GM12878 (cell line): Measurements from ENCODE around the gene BCL2L12. TPM values are rescaled to one million over a fixed set of nuclear protein-coding genes. Genes with fewer than 3 reads are reported as not detected.

Experiments used
- BACH1 ChIP-seq: fragments of 450-650 bp; IDR thresholded peaks from 2 replicates; pipeline ENCODE4 v1.6.1; 2017; ENCODE audit warnings: mild to moderate bottlenecking, borderline replicate concordance
- BHLHE40 ChIP-seq, 2 experiments: fragments of 450-650 bp in 1 of 2; IDR thresholded peaks; 2 replicates each; pipeline ENCODE4 v1.6.1; 2011 to 2017; ENCODE audit warnings: low read depth in 2 of 2, borderline replicate concordance in 1 of 2, improper control_type of control experiment in 1 of 2, low read length in 1 of 2, mild to moderate bottlenecking in 1 of 2
- ESRRA ChIP-seq: IDR thresholded peaks from 2 replicates; pipeline ENCODE4 v1.6.1; 2012; ENCODE audit warnings: mild to moderate bottlenecking, low read length, improper control_type of control experiment
- ETV6 ChIP-seq, 2 experiments: fragments of 450-650 bp in 1 of 2; IDR thresholded peaks in 1 of 2; conservative IDR thresholded peaks in 1 of 2; 2 replicates each; pipeline ENCODE4 v1.6.1; 2014; ENCODE audit warnings: antibody characterized with exemption in 1 of 2, borderline replicate concordance in 1 of 2, low read depth in 1 of 2, mild to moderate bottlenecking in 1 of 2, moderate library complexity in 1 of 2
- HDAC6 ChIP-seq: fragments of 200-600 bp; sonication (generic); IDR thresholded peaks from one replicate; pipeline ENCODE4 v1.8.0; 2017; ENCODE audit warnings: antibody characterized with exemption; ENCODE audit not compliant: unreplicated experiment
- HDGF ChIP-seq: fragments of 450-650 bp; IDR thresholded peaks from 2 replicates; pipeline ENCODE4 v1.6.1; 2016; ENCODE audit warnings: antibody characterized with exemption
- IRF4 ChIP-seq: IDR thresholded peaks from 2 replicates; pipeline ENCODE4 v1.6.1; 2011; ENCODE audit warnings: low read depth, low read length
- KAT2A ChIP-seq: conservative IDR thresholded peaks from 2 replicates; pipeline ENCODE4 v1.6.1; 2011; ENCODE audit warnings: low read depth, low read length; ENCODE audit not compliant: control insufficient read depth
- KLF5 ChIP-seq: fragments of 450-650 bp; IDR thresholded peaks from 2 replicates; pipeline ENCODE4 v1.6.1; 2014; ENCODE audit warnings: mild to moderate bottlenecking; ENCODE audit not compliant: partially characterized antibody
- LARP7 ChIP-seq: fragments of 450-650 bp; IDR thresholded peaks from 2 replicates; pipeline ENCODE4 v1.6.1; 2017; ENCODE audit warnings: mild to moderate bottlenecking
- NRF1 ChIP-seq: conservative IDR thresholded peaks from 2 replicates; pipeline ENCODE4 v1.6.1; 2011; ENCODE audit warnings: mild to moderate bottlenecking, low read depth, low read length, improper control_type of control experiment
- POLR2AphosphoS5 ChIP-seq: IDR thresholded peaks from 2 replicates; pipeline ENCODE4 v1.6.1; 2011; ENCODE audit warnings: mild to moderate bottlenecking, low read length, inconsistent platforms
- RFX5 ChIP-seq: IDR thresholded peaks from 2 replicates; pipeline ENCODE4 v1.6.1; 2011; ENCODE audit warnings: low read depth, low read length, improper control_type of control experiment
- SMAD1 ChIP-seq: fragments of 450-650 bp; IDR thresholded peaks from 2 replicates; pipeline ENCODE4 v1.6.1; 2018; ENCODE audit warnings: mild to moderate bottlenecking, low read depth; ENCODE audit not compliant: partially characterized antibody
- SREBF1 ChIP-seq: IDR thresholded peaks from 2 replicates; pipeline ENCODE4 v1.6.1; 2012; ENCODE audit warnings: mild to moderate bottlenecking, low read length
- TARDBP ChIP-seq: IDR thresholded peaks from 2 replicates; pipeline ENCODE4 v1.6.1; 2016; ENCODE audit warnings: borderline replicate concordance
- TBL1XR1 ChIP-seq: IDR thresholded peaks from 2 replicates; pipeline ENCODE4 v1.6.1; 2012; ENCODE audit warnings: low read depth, low read length, improper control_type of control experiment
- USF2 ChIP-seq: IDR thresholded peaks from 2 replicates; pipeline ENCODE4 v1.6.1; 2011; ENCODE audit warnings: low read depth, low read length, improper control_type of control experiment, borderline replicate concordance
- YY1 ChIP-seq: IDR thresholded peaks from 2 replicates; pipeline ENCODE4 v1.6.1; 2011; ENCODE audit warnings: low read depth, mild to moderate bottlenecking, low read length
- ZNF207 ChIP-seq: fragments of 450-650 bp; IDR thresholded peaks from 2 replicates; pipeline ENCODE4 v1.6.1; 2014; ENCODE audit warnings: antibody characterized with exemption, mild to moderate bottlenecking, borderline replicate concordance
- ZSCAN29 ChIP-seq: fragments of 450-650 bp; IDR thresholded peaks from 2 replicates; pipeline ENCODE4 v1.6.1; 2017; ENCODE audit warnings: mild to moderate bottlenecking, moderate library complexity
- polyA plus RNA-seq, 11 experiments: library from polyadenylated mRNA; depleted of rRNA in 4 of 11; unstranded in 6 of 11; stranded (reverse) in 5 of 11; fragments of >200 nt; fragmentation: Nextera tagmentation in 4 of 11; fragmentation: Illumina TruSeq in 1 of 11; extraction: Ambion mirVana in 4 of 11; extraction: Trizol in 1 of 11; gene quantifications; 1 replicate in 1 of 11; 2 replicates in 10 of 11; pipeline versions ENCODE4 v1.2.1 to v1.2.3, GENCODE V29; 2011 to 2016; ENCODE audit warnings: inconsistent platforms in 2 of 11, missing spikeins in 2 of 11, low read depth in 1 of 11
- total RNA-seq, 4 experiments: library from RNA; depleted of rRNA in 3 of 4; stranded (reverse); fragments of >200 nt in 3 of 4; fragmentation: Illumina TruSeq in 1 of 4; extraction: Trizol in 1 of 4; gene quantifications; 2 replicates each; pipeline versions ENCODE4 v1.2.1 to v1.2.3, GENCODE V29; 2013 to 2021
- TF ChIP-seq, protein P1 (sequence below): fragments of 450-650 bp; conservative IDR thresholded peaks from 2 replicates; pipeline ENCODE4 v1.6.1; 2017; ENCODE audit warnings: mild to moderate bottlenecking, moderate library complexity
- TF ChIP-seq, protein P2 (sequence below): IDR thresholded peaks from 2 replicates; pipeline ENCODE4 v1.6.1; 2012; ENCODE audit warnings: improper control_type of control experiment, low read depth, low read length; ENCODE audit not compliant: insufficient replicate concordance

The BCL2L12 gene
- total and polyA plus RNA-seq, 10 of the 15 experiments (the other 5 are each of a cell fraction or from before 2014, with no cell fraction given) = 1.8 to 143 (median 50.4) TPM

DNA sequence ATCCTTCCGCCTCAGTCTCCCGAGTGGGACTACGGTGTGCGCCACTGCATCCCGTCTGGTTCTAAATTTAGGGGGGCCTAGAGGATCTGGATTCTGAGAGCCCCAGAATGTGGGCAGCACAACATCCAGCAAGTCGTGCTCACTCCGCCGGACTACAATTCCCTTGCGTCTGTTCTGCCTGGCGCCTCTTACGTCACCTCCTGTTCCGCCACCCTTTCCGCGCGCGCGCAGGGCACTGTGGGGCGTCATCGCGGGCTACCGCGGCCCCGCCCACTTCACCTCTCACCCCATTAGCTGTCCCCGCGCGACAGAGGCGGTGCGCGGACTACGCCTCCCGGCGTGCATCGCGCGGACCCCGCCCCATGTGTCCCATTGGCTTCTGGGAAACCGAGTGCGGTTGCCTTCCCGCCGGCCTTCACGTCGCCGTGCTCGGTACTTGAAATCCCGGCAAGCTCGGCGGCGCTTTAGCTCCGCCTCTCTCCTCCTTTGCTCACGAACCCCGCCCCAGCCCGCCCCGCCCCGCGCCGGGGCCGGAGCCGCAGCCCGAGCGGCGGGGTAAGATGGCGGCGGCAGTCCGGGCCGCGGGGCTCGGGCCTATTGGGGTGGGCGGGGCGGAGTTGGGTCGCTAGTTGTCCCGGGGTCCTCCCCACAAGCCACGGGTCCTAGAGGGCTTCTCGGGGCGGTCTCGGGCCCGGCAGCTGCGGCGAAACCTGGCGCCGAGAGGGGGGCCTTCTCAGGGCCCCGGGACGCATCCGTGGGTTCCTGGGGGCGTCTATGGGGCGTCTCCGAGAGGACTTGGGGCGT is 23.8 kb upstream of the BCL2L12 start, which contains the start of gene SCAF1 (continued):
- TF ChIP-seq IRF4 (no peak), SREBF1 (peak; percentile 91), KAT2A (no peak), SMAD1 (no peak), KLF5 (peak; percentile 75), NRF1 (peak; percentile 55), HDGF (peak; percentile 95), POLR2AphosphoS5 (peak; percentile 59), ESRRA (no peak), TARDBP (peak; percentile 96; the same call in 1 of the 2 replicates), ZNF207 (peak; percentile 60; the same call in 1 of the 2 replicates), BACH1 (peak; percentile 89), RFX5 (peak; percentile 54; the same call in 1 of the 2 replicates), TBL1XR1 (peak; percentile 83), USF2 (peak; percentile 37; the same call in 1 of the 2 replicates), ETV6 (conservative IDR thresholded peaks at IDR 0.05 in 1 of 2, IDR thresholded peaks at IDR 0.05 in 1 of 2; ENCODE audit: borderline replicate concordance in 1 of 2, low read depth in 1 of 2) (no peak), HDAC6 (no peak), ZSCAN29 (no peak), BHLHE40 (IDR thresholded peaks at IDR 0.05; ENCODE audit: borderline replicate concordance in 1 of 2, low read depth in 2 of 2, low read length in 1 of 2) (peak; percentile 29 to 45; a peak in 2 of 4 replicates), LARP7 (0 out of 2 replicates have a peak, but pooled peaks have one; percentile 18), YY1 (peak; percentile 91)
- TF ChIP-seq, protein P1, sequence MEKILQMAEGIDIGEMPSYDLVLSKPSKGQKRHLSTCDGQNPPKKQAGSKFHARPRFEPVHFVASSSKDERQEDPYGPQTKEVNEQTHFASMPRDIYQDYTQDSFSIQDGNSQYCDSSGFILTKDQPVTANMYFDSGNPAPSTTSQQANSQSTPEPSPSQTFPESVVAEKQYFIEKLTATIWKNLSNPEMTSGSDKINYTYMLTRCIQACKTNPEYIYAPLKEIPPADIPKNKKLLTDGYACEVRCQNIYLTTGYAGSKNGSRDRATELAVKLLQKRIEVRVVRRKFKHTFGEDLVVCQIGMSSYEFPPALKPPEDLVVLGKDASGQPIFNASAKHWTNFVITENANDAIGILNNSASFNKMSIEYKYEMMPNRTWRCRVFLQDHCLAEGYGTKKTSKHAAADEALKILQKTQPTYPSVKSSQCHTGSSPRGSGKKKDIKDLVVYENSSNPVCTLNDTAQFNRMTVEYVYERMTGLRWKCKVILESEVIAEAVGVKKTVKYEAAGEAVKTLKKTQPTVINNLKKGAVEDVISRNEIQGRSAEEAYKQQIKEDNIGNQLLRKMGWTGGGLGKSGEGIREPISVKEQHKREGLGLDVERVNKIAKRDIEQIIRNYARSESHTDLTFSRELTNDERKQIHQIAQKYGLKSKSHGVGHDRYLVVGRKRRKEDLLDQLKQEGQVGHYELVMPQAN = 0 out of 2 replicates have a peak, but pooled peaks have one; percentile 30
- TF ChIP-seq, protein P2, sequence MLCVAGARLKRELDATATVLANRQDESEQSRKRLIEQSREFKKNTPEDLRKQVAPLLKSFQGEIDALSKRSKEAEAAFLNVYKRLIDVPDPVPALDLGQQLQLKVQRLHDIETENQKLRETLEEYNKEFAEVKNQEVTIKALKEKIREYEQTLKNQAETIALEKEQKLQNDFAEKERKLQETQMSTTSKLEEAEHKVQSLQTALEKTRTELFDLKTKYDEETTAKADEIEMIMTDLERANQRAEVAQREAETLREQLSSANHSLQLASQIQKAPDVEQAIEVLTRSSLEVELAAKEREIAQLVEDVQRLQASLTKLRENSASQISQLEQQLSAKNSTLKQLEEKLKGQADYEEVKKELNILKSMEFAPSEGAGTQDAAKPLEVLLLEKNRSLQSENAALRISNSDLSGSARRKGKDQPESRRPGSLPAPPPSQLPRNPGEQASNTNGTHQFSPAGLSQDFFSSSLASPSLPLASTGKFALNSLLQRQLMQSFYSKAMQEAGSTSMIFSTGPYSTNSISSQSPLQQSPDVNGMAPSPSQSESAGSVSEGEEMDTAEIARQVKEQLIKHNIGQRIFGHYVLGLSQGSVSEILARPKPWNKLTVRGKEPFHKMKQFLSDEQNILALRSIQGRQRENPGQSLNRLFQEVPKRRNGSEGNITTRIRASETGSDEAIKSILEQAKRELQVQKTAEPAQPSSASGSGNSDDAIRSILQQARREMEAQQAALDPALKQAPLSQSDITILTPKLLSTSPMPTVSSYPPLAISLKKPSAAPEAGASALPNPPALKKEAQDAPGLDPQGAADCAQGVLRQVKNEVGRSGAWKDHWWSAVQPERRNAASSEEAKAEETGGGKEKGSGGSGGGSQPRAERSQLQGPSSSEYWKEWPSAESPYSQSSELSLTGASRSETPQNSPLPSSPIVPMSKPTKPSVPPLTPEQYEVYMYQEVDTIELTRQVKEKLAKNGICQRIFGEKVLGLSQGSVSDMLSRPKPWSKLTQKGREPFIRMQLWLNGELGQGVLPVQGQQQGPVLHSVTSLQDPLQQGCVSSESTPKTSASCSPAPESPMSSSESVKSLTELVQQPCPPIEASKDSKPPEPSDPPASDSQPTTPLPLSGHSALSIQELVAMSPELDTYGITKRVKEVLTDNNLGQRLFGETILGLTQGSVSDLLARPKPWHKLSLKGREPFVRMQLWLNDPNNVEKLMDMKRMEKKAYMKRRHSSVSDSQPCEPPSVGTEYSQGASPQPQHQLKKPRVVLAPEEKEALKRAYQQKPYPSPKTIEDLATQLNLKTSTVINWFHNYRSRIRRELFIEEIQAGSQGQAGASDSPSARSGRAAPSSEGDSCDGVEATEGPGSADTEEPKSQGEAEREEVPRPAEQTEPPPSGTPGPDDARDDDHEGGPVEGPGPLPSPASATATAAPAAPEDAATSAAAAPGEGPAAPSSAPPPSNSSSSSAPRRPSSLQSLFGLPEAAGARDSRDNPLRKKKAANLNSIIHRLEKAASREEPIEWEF = no peak
